K562 (cell line): Measurements from ENCODE around the gene PANK2. TPM values are rescaled to one million over a fixed set of nuclear protein-coding genes. Genes with fewer than 3 reads are reported as not detected.

Experiments used
- BCLAF1 ChIP-seq, 2 experiments: fragments of 450-650 bp in 1 of 2; IDR thresholded peaks; 2 replicates each; pipeline ENCODE4 v1.6.1; 2011 to 2017; ENCODE audit warnings: low read depth in 2 of 2, antibody characterized with exemption in 1 of 2, borderline replicate concordance in 1 of 2, low read length in 1 of 2, mild to moderate bottlenecking in 1 of 2, mixed read lengths in 1 of 2; ENCODE audit not compliant: control insufficient read depth in 1 of 2
- BCOR ChIP-seq: fragments of 450-650 bp; IDR thresholded peaks from 2 replicates; pipeline ENCODE4 v1.6.1; 2016
- DMBX1 ChIP-seq: fragments of 250-450 bp; sonication (Bioruptor Pico); IDR thresholded peaks from 2 replicates; pipeline ENCODE4 v1.8.0; 2022; ENCODE audit warnings: inconsistent platforms, mild to moderate bottlenecking, moderate library complexity, borderline replicate concordance
- DNMT1 ChIP-seq: fragments of 450-650 bp; IDR thresholded peaks from 2 replicates; pipeline ENCODE4 v1.6.1; 2016; ENCODE audit warnings: antibody characterized with exemption, mild to moderate bottlenecking
- FOS ChIP-seq: IDR thresholded peaks from 3 replicates; pipeline ENCODE4 v1.6.1; 2011; ENCODE audit not compliant: insufficient read length; ENCODE audit errors: extremely low read depth
- FOXK2 ChIP-seq, 2 experiments: fragments of 450-650 bp; IDR thresholded peaks in 1 of 2; conservative IDR thresholded peaks in 1 of 2; 2 replicates each; pipeline ENCODE4 v1.6.1; 2016; ENCODE audit warnings: low read depth in 2 of 2, mild to moderate bottlenecking in 1 of 2
- HIVEP1 ChIP-seq: fragments of 250-450 bp; sonication (Bioruptor Pico); IDR thresholded peaks from 2 replicates; pipeline ENCODE4 v1.4.0; 2020; ENCODE audit warnings: mild to moderate bottlenecking
- IRF1 ChIP-seq: sonication (generic); formaldehyde crosslinking; IDR thresholded peaks from 2 replicates; pipeline ENCODE4 v1.8.0; 2022; ENCODE audit warnings: missing genetic modification reagents, mild to moderate bottlenecking, borderline replicate concordance
- NCOR1 ChIP-seq: fragments of 450-650 bp; IDR thresholded peaks from 2 replicates; pipeline ENCODE4 v1.6.1; 2016; ENCODE audit warnings: mild to moderate bottlenecking, moderate library complexity
- NFE2L1 ChIP-seq: fragments of 450-650 bp; IDR thresholded peaks from 2 replicates; pipeline ENCODE4 v1.6.1; 2016; ENCODE audit warnings: missing genetic modification characterization, low read depth, mild to moderate bottlenecking, missing compliant biosample characterization, moderate library complexity, borderline replicate concordance
- NFRKB ChIP-seq: fragments of 450-650 bp; IDR thresholded peaks from 2 replicates; pipeline ENCODE4 v1.6.1; 2016; ENCODE audit warnings: low read depth
- NFXL1 ChIP-seq: fragments of 450-650 bp; formaldehyde crosslinking; IDR thresholded peaks from 2 replicates; pipeline ENCODE4 v1.4.0; 2021; ENCODE audit warnings: mild to moderate bottlenecking
- NR2C2 ChIP-seq, 2 experiments: fragments of 200-800 bp in 1 of 2; sonication (Bioruptor generic) in 1 of 2; sonication (generic) in 1 of 2; formaldehyde crosslinking in 1 of 2; IDR thresholded peaks; 2 replicates each; pipeline versions ENCODE4 v1.6.1 to v1.8.0; 2016 to 2022; ENCODE audit warnings: mild to moderate bottlenecking in 1 of 2, missing compliant biosample characterization in 1 of 2, missing genetic modification characterization in 1 of 2, missing genetic modification reagents in 1 of 2
- RNF219 ChIP-seq: fragments of 250-450 bp; sonication (Bioruptor Pico); IDR thresholded peaks from 2 replicates; pipeline ENCODE4 v1.5.0; 2022; ENCODE audit warnings: mild to moderate bottlenecking
- SRSF3 ChIP-seq: fragments of 200-400 bp; formaldehyde crosslinking; IDR thresholded peaks from 2 replicates; pipeline ENCODE4 v1.6.1; 2016; ENCODE audit warnings: mild to moderate bottlenecking, low read length, moderate library complexity; ENCODE audit not compliant: insufficient read depth
- ZFP30 ChIP-seq: fragments of 250-450 bp; sonication (Bioruptor Pico); IDR thresholded peaks from 2 replicates; pipeline ENCODE4 v1.8.0; 2022; ENCODE audit warnings: moderate library complexity, mild to moderate bottlenecking, inconsistent platforms, borderline replicate concordance
- ZNF23 ChIP-seq: fragments of 250-450 bp; sonication (Bioruptor Pico); IDR thresholded peaks from 2 replicates; pipeline ENCODE4 v1.4.0; 2020; ENCODE audit warnings: mild to moderate bottlenecking
- ZNF277 ChIP-seq: fragments of 250-450 bp; sonication (Bioruptor Pico); IDR thresholded peaks from 2 replicates; pipeline ENCODE4 v1.8.0; 2022; ENCODE audit warnings: inconsistent platforms, mild to moderate bottlenecking, moderate library complexity, borderline replicate concordance
- ZNF644 ChIP-seq: fragments of 200-800 bp; sonication (Bioruptor generic); IDR thresholded peaks from 2 replicates; pipeline ENCODE4 v1.6.1; 2016; ENCODE audit warnings: low read depth, missing genetic modification characterization, missing compliant biosample characterization
- ZNF717 ChIP-seq: fragments of 250-450 bp; sonication (Bioruptor Pico); IDR thresholded peaks from 2 replicates; pipeline ENCODE4 v1.5.0; 2021
- polyA plus RNA-seq, 8 experiments: library from polyadenylated mRNA; depleted of rRNA in 4 of 8; stranded (reverse) in 5 of 8; unstranded in 3 of 8; fragments of >200 nt; fragmentation: Nextera tagmentation in 2 of 8; fragmentation: Illumina TruSeq in 1 of 8; extraction: Ambion mirVana in 2 of 8; extraction: Trizol in 1 of 8; gene quantifications; 2 replicates each; pipeline versions ENCODE4 v1.2.1 to v1.2.3, GENCODE V29; 2011 to 2014; ENCODE audit warnings: inconsistent platforms in 1 of 8, missing spikeins in 1 of 8
- total RNA-seq, 7 experiments: library from RNA; depleted of rRNA in 6 of 7; stranded (reverse); fragments of >200 nt in 6 of 7; fragmentation: Illumina TruSeq in 2 of 7; extraction: Trizol in 2 of 7; gene quantifications; 2 replicates each; pipeline versions ENCODE4 v1.2.1 to v1.2.3, GENCODE V29; 2011 to 2021; ENCODE audit warnings: low replicate concordance in 1 of 7

The PANK2 gene
- total and polyA plus RNA-seq, 9 of the 15 experiments (the other 6 are each of a cell fraction or from before 2014, with no cell fraction given): 14.9 to 43.5 (median 31.4) TPM

- no peak for TF ChIP-seq ZNF23
- no peak for TF ChIP-seq ZNF277 (CRISPR knock-in tag)
- TF ChIP-seq BCLAF1 (IDR thresholded peaks at IDR 0.05; ENCODE audit: borderline replicate concordance in 1 of 2, control insufficient read depth in 1 of 2, low read depth in 2 of 2, low read length in 1 of 2): no peak
- no peak for TF ChIP-seq BCOR
- TF ChIP-seq ZNF644 (tag): no peak
- TF ChIP-seq NFE2L1 (tag): no peak
- TF ChIP-seq NFXL1 (CRISPR knock-in tag): no peak
- no peak for TF ChIP-seq DNMT1
- peak; percentile 27; the same call in 1 of the 2 replicates for TF ChIP-seq NR2C2 (CRISPR knock-in tag; IDR thresholded peaks at IDR 0.05)
- peak; percentile 64; the same call in 1 of the 2 replicates for TF ChIP-seq NR2C2 (tag; IDR thresholded peaks at IDR 0.05)
- 0 out of 2 replicates have a peak, but pooled peaks have one; percentile 62 for TF ChIP-seq IRF1 (CRISPR knock-in tag)
- no peak for TF ChIP-seq DMBX1
- no peak for TF ChIP-seq HIVEP1 (CRISPR knock-in tag)
- TF ChIP-seq SRSF3: no peak
- peak in 1 of 2 experiments; percentile 58; a peak in 1 of 4 replicates for TF ChIP-seq FOXK2 (conservative IDR thresholded peaks at IDR 0.05 in 1 of 2, IDR thresholded peaks at IDR 0.05 in 1 of 2; ENCODE audit: low read depth in 2 of 2)
- no peak for TF ChIP-seq RNF219 (CRISPR knock-in tag)
- TF ChIP-seq ZNF717: no peak
- TF ChIP-seq NFRKB: no peak; the same call in 1 of the 2 replicates
- no peak for TF ChIP-seq NCOR1
- TF ChIP-seq ZFP30 (CRISPR knock-in tag): no peak
- peak; percentile 28 for TF ChIP-seq FOS
Observed at GRCh38 chr20:3846740-3847428, 42.3 kb upstream of the PANK2 start, which contains the start of gene MAVS (continued).
